ENCODE results near the gene MAML1.
A peak's percentile ranks its signal among the peaks of the same experiment; 100 is the strongest.

Gene MAML1

DNA sequence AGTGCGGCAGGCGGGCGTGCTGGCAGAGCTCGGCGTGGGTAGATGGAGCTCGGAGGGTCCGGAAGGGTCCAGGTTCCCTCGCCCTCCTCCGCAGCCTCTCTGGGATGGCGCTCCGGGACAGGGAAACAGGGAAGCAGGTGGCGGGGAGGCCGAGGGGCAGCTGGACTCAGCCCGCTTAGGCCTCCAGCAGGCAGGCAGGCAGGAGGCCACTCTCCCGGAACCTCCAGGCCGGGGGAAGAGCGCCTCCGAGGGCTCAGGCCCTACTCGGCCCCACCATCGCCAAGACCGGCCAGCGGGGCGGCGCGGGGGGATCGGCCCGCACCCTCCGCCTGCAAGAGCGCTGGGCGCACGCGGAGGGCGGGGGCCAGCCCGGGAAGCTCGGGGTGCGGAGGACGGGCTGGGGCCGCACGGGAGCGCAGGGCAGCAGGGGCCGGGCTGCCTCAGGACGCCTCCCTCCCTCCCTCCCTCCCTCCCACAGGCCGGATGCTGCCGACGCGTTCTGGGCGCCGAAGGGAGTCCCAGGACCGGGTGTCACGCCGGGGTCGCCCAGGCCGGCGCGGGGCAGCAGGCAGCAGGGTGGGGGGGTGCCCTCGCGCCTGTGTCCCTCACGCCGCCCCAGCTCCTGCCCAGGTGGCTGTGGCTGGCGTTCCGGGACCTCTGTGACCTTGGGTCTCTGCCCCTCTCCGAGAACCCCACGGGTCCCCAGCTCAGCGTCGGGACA, 73.1 kb downstream of the MAML1 start:
- DNase-seq (ENCODE audit: low read depth in 2 of 2): no peak

DNA sequence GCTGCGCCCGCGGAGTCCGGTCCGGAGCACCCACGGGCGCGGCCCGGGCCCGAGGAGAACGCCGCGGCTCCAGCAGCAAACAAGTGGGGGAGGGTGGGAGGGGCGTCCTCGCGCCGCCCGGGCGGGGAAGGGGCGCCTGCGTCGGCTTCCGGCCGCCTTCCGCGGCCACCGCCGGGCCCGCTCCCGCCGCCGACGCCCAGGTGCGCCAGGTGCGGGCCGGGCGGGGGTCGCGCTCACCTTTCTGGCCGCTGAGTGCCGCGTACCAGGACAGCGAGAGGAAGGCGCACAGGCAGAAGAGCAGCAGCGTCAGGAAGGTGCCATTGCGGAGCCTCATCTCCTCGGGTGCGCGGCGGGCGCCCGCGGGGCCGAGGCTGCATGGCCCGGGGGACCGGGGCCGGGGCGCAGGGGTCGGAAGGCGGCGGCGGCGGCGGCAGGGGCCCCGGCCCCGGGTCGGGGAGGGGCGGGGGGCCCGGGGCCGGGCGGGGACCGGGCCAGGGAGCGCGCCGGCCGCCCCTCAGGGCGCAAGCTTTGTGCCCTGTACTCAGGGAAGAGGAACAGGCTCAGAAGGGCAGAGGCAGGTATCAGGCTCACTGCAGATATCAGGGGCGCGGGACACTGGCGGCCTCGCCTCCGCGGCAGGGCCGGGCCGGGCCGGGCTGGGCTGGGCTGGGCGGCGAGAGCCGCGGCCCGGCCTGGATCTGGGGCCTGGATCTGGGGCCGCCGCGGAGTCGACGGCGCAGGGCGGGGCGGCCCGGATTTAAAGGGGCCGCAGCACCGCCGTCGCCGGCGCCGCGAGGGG, 73.8 kb downstream of the MAML1 start, which contains the start of gene MGAT4B:
MGAT4B (minus strand) TSS at position 617 of the 799 bp plus-strand sequence; CDS start at position 334, 283 bp downstream.
- DNase-seq (ENCODE audit: low read depth in 2 of 2): no peak

DNA sequence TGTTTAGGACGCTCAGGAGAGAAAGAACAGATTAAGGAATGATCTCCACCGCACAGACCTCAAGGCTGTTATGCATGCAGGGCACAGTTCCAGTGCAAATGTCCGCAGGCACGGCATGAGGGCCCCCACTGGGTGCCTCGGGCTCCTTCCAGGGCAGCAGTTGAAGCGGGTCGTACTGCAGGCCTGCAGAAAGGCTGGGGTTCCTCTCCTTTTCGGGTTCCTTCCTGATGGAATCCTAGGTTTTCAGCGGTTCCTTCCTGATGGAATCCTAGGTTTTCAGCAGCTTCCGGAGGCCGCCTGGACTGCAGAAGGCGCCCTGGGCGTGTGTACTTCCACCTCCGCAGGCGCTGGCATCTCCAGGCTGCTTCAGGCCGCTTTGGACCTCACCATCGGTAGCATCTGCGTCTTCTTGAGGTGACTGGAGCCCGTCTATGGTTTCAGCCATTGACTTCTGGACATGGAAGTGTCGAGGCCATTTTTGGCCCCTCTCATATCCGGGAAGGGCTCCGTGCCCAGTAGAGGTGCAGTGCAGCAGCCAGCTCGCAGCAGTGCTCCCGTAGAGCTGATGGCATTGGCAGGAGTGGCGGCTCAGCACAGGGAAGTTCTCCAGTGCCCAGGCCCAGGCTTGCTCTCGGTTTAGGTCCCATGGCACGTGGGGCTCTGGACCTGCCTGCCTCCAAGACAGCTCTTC, 79.7 kb downstream of the MAML1 start:
- DNase-seq (ENCODE audit: low read depth in 2 of 2): no peak

DNA sequence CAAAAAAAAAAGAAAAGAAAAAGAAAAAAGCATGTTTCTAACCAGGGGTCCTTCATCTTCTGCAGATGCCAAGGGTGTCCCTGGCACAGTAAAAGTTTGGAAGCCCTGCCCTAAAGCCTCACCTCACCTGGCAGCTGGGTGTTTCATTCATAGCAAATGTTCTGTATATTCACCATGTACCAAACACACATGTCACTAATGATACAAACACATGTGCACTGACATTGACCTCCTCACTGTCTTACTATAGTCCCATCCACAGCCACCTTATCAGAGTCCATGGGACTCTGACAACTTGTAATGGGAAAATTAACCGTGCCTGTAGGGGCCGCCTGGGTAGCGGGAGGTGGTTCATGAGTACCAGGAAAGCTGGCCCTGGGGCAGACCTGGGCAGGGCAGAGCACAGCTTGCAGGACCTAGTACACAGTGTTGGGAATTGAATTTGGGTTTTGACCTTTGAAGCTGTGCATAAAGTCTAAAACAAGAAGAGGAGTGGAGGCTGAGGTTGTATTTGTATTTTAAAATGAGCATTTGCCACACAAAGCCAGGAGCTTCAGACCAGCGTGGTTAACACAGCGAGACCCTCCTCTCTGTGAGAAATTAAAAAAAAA, 80.5 kb downstream of the MAML1 start:
- no peak for DNase-seq (ENCODE audit: low read depth in 2 of 2)

DNA sequence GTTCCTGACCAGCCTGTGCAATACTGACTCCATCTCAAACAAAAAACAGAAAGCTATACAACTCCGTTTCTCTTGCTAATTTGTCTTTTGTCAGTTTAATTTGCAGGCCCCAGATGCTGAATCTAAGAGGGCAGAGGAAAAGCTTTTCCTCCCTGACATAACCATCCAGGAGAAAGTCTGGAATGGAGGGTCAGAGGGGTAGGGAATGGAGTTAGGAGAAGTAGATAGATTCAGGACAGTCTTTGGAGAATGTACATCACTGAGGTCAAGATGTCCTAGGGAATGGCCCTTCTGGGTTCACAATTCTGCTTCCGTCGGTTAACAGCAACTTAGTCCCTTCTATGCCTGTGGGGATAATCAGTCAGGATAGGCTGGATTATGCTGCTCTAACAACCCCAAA, 81.5 kb downstream of the MAML1 start:
- no peak for DNase-seq (ENCODE audit: low read depth in 2 of 2)

DNA sequence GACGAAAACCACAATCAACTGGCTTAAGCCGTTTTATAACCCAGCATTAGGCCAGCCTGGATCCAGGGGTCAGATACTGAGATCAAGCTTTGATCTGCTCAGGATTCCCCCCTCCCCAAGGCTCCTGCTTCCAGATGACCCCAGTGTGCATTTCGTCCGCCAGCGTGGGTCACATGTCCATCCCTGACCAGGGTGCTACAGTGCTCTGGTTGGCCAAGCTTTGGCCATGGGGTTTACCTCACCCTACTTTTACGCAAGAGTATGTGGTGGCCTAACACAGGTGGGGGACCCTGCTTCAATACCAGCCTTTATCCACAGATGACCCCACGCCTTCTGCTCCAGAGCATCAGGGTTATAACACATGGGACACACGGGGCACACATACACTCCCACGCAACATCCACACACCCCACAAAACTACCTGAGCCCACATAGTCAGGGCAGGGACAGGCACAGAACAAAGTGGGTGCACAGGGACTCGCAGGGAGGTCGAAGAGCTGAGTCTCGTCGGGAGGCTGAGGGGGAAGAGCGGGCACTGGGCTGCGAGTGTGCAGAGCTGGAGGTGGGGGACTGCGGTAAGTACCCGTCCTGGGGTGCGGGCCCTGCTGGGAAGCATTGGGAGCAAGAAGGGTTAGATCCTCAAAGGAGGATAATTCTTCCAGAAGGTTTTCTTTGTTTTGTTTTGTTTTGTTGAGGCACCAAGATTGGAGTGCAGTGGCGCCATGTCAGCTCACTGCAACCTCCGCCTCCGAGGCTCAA, 83.0 kb downstream of the MAML1 start:
- no peak for DNase-seq (ENCODE audit: low read depth in 2 of 2)

DNA sequence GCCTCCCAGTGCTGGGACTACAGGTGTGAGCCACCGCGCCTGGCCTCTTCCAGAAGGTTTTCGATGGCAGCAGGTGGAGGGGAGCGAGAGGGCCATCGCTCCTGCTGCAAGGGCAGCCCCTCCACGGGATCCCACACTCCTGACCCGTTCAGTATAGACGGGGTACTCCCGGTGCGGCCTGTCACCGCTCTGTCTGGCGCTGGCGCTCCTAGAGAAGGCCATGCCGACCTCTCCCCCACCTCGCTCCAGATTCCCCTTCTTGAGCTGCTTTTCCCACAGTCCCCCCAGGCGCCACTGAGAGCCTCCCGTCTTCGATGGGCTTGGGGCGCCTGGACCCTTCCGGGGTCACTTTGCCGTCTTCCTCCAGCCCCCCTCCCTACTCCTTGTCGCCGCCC, 83.8 kb downstream of the MAML1 start:
- DNase-seq (ENCODE audit: low read depth in 2 of 2): no peak

DNA sequence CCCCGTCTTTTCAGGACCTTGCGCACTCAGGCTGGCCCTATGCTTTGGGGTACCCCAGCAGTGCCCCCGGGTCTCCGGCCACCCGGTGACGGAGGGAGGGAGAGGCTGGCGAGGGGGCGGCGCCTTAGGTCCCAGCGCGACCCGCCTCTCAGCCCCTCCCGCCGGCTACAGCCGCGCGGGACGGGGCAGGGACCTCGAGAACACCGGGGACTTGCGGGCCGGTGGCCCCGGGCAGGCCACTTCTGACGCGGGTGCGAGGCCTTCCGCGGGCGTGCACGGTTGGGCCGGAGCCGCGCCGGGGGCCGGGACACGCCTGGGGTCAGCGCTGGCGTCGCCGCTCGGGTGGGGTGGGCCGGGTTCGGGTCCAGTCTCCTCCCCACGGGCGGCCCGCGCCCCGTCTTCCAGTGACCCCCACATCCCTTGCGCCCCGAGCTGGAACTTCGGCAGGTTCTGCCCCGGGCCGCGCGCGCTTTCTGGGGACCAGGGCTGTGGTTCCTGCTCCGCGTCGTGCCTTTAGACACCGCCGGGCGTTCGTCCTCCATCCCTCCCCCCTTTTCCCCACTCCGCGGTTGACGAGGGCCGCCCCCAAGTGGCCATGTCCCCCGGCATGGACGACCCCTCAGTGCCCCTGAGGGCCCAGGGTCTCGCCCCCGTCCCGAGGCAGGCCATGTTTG, 84.3 kb downstream of the MAML1 start:
- DNase-seq (ENCODE audit: low read depth in 2 of 2): no peak

DNA sequence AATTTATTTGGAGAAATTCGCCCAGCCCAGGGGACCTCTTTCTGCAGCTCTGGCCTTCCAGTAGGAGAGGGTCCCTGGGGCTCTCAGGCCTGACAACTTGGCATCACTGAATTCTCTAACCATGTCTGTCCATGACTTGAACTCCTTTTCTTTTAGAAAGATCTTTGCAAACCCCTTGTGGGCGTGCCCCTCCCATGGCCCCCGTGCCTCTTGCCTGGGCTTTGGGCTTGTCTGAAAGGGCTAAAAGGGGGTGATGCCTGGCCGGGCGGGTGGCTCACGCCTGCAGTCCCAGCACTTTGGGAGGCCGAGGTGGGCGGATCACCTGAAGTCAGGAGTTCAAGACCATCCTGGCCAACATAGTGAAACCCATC, 84.8 kb downstream of the MAML1 start:
- DNase-seq (ENCODE audit: low read depth in 2 of 2): no peak

DNA sequence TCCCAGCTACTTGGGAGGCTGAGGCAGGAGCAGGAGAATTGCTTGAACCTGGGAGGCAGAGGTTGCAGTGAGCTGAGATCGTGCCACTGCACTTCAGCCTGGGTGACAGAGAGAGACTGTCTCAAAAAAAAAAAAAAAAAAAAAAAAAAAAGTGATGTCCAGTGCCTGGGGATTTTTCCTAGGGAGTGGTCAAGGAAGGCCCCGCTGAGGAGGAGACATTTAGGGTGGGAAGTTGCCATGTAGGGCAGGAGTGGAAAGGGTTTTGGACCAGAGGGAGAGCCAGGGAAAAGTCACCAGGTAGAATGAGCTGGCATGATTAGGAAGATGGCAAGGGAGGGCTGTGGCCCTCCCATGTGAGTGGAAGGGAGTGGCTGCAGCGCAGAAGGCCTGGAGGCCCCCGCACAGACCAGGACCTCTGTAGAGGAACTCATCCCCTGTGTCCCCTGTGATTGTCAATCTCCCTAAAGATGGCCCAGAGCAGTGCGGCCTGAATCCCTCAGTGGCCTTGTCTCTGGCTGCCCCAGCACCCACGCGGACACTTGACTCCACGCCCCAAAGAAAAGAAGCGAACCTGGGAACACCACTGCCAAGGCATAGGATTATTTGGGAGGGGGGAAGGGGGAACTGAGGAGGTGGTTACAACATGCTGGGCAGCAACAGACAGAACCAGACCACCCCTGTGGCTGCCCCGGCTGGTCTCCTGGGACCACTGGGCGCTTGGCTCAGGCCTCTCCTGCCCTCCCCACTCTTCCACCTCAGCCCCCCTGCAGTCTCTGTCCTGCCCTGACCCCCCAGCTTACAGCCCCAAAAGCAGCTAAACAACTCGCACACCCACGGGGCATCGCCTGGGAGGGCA, 85.5 kb downstream of the MAML1 start:
- DNase-seq (ENCODE audit: low read depth in 2 of 2): no peak

DNA sequence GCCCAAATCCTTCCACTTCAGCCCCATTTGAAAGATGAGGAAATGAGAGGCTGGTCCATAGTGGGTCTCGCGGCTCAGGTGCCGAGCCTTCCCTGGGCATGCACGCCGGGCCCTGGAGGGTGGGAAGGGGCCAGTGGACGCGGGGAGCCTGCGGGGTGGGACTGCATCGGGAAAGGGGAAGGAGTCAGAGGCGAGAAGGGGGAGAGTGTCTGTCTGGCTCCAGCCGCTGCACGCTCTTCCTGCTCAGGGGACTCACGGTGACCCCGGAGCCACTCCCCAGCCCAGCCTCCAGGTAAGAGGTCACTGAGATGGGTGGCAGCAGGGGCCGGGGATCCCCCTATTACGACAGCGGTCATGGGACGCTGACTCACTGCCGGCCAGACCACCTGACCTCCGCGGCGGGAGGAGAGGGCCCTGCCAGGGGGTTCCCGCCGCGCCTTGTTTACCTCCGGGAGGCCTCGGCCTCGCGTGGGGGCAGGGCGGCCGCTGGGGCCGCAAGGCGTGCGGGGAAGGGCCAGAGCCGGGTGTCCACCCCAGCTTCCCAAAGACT, 86.2 kb downstream of the MAML1 start:
- DNase-seq (ENCODE audit: low read depth in 2 of 2): peak; percentile 80

DNA sequence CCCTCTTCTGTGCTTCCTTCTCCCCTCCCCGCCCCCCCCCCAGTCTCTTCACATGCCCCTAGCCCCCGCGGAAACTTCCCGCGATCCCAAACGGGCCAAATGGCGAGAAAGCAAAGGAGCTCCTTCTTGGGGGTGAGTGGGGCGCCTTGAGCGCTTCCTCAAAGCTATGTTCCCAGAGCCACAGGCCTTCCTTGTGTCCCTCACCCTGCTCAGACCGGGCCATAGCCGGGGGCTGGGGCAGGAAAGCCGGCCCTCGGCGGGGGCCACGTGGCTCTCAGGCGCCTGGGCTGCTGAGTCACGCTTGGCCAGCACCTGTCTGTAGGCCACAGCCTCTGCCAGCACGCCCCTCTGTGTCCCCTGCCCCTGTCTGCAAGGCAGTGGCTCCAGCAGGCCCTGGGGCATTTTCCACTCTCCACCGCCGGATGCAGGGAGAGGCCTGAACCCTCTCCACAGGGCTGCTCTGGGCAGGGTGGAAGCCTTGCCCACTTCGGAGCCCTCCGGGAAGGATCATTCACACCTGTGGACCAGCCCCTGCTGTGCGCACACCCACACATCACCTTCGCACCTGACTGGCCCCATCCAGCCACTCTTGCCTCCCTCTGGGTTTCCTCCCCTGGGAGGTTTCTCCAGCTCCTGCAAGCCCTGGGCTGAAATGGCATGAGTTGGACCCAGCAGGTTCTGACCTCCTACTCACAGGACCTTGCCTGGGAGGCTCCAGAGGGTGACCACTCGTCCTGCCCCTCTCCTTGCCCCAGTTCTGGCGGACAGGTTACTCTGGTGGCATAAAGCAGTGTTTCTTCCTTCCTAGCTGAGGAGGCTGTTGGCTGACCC, 86.9 kb downstream of the MAML1 start:
- no peak for DNase-seq (ENCODE audit: low read depth in 2 of 2)

DNA sequence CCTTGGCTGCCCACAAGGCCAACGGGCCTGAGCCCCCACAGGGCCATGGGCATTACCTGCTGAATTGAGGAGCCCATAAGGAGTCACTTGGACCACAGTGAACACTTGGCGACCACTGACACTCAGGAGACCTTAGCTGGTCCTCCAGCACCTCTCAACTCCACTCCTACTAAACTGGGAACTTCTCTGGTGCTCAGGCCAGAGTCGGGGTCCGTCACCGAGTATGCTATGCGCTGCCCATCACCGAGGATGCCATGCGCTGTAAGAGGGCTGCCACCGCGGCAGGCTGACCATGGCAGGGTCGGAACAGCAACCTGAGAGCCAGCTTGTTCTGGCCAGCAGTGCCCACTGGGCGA, 87.5 kb downstream of the MAML1 start:
- no peak for DNase-seq (ENCODE audit: low read depth in 2 of 2)

DNA sequence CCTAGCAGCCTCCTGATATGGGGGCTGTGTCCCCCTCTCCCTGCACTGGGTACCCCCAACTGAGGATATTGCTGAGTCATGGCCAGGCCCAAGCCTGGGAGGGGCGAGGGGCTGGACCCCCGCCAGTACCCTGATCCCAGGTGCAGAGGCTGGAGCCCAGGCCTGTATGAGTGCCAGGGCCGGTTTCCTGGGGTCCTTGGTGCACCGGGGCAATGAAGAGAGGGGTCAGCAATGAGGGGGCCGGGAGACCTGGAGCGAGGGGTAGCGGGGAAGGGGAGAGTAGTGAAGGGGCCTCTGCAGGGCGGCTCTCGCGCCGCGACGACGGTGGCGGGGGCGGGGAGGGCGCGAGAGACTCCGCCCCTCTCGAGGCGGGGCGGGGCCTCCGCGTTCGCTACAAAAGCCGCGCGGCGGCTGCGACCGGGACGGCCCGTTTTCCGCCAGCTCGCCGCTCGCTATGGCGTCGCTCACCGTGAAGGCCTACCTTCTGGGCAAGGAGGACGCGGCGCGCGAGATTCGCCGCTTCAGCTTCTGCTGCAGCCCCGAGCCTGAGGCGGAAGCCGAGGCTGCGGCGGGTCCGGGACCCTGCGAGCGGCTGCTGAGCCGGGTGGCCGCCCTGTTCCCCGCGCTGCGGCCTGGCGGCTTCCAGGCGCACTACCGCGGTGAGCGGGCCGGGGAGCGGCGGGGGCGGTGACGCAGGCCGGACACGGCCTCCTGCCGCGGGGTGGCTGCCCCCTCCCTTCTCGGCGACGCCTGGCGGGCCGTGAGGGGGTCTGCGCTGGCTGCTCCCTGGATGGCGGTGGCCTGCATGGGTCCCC, 88.1 kb downstream of the MAML1 start, which contains the start of gene SQSTM1:
SQSTM1 (plus strand) TSS at position 423 of the 815 bp plus-strand sequence; CDS start at position 455, 32 bp downstream.
- DNase-seq (ENCODE audit: low read depth in 2 of 2): peak; percentile 66 to 76

DNA sequence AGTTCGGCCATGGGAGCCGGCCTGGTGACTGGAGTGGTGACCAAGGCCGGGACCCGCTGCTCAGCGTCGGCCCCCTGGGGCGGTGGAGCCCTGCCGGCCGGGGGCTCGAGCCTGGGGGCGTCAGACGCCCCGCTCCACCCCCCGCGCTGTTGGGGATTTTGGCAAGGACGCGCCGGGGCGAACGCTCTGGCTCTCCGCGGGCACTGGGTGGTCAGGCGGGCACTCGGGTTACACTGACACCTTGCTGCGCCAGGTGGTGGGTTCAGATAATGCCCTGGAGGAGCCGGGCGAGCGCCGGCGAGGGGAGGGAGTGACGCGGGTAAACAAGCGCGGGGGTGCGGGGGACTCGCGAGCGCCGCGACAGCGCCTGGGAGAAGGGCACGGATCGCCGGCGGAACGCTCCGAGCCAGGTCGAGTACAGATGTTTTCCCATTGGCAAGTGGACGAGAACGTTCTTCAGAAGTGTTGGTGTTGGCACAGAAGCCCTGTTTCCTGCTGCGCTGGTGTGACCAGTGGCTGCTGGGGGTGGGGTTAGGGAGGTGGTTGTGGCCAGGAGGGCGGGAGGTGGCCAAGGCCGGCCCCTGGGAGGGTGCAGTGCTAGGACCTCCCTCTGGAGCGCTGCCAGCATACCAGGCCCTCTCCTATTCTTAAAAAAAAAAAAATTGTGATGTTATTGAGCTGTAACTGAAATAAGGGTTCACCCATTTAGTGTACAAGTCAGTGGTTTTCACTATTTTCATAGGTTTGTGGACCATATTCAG, 88.9 kb downstream of the MAML1 start:
- DNase-seq (ENCODE audit: low read depth in 2 of 2): peak; percentile 71 to 73

DNA sequence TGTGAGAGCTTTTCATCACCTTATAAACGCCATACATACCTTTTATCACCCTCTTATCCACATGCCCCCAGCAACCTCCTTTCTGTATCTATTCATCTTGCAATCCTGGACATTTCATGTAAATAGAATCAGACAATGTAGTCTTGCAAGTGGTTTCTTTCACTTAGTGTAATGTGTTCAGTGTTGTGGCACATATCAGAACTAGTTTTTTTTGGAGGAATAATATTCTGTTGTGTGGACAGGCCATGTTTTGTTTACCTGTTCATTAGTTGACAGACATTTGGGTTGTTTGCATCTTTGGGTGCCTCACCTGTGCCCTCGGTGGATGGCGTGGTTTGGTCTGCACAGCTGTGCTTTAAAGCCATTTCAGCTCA, 89.4 kb downstream of the MAML1 start:
- no peak for DNase-seq (ENCODE audit: low read depth in 2 of 2)

DNA sequence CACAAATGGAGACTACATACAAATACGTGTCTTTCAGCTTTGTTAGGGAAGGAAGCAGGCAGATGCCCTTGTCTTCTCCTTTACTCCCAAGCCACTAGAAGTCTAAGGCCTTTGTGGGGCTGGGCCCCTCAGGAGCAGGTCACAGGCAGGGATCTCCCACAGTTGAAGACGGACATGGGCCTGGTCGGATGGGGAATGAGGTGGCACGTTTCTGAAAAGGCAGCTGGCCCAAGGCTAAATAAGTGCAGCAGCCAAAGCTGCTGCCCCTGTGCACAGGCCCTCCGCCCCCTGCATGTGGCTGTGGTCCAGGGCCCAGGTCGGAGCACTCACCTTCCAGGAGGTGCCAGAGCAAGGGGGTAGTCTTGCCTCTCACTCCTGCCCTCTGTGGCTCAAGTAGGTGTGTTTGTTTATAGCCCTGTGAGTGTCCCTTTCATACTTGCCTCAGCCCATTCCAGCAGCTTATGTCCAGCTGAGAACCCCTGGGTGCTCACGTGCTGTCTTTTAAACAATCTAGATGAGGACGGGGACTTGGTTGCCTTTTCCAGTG, 89.9 kb downstream of the MAML1 start:
- no peak for DNase-seq (ENCODE audit: low read depth in 2 of 2)

All from stimulated activated CD8-positive, alpha-beta memory T cell treated with anti-CD3 and anti-CD28 coated beads, Interleukin-2, amount 100 ng/mL, for 1 hour (primary cell).